Measurements from ENCODE around the gene PEX7.
"Not testable (repeated sequence)": the region's sequence is repeated elsewhere in the genome, so short reads cannot be mapped to it uniquely, and the experiment has no call there.

PEX7 gene

GRCh38 chr6:136787726-136788068 is 34.7 kb upstream of the PEX7 start:
- Histone ChIP-seq H3K9me3 (ENCODE audit: low read depth, low read length) (no peaks in the 10 kb centered on the region), H3K27ac (peak overlapping the region; percentile 76), H3K36me3 (ENCODE audit: insufficient read depth, low read length) (peaks cover 12% of the 10 kb centered on the region), H3K4me3 (peak overlapping the region; percentile 66), H3K9ac (ENCODE audit: insufficient read length) (no peak overlapping the region)
- no peak for DNase-seq (ENCODE audit: low read depth, low spot score)
- TF ChIP-seq EZH2 (IDR thresholded peaks at IDR 0.05) (no peak), POLR2AphosphoS5 (IDR thresholded peaks at IDR 0.05; ENCODE audit: borderline replicate concordance, low read depth, low read length) (no peak), FOXP2 (optimal IDR thresholded peaks at IDR 0.05; ENCODE audit: control extremely low read depth, extremely low read length, insufficient read depth) (no peak)

- no peak for DNase-seq (ENCODE audit: low read depth, low spot score)
- Histone ChIP-seq H3K27ac (peak overlapping the region; percentile 76), H3K36me3 (ENCODE audit: insufficient read depth, low read length) (peaks cover 12% of the 10 kb centered on the region), H3K4me3 (peak overlapping the region; percentile 66), H3K9ac (ENCODE audit: insufficient read length) (no peak overlapping the region), H3K9me3 (ENCODE audit: low read depth, low read length) (no peaks in the 10 kb centered on the region)
- TF ChIP-seq POLR2AphosphoS5 (IDR thresholded peaks at IDR 0.05; ENCODE audit: borderline replicate concordance, low read depth, low read length) (peak; percentile 39; the same call in 1 of the 2 replicates), FOXP2 (optimal IDR thresholded peaks at IDR 0.05; ENCODE audit: control extremely low read depth, extremely low read length, insufficient read depth) (no peak)
These were observed 34.1 kb upstream of the PEX7 start for GRCh38 chr6:136788069-136788902.

GRCh38 chr6:136789440-136789839 is 33.0 kb upstream of the PEX7 start:
- not testable (repeated sequence) for DNase-seq (ENCODE audit: low read depth, low spot score); H3K36me3 ChIP-seq (ENCODE audit: insufficient read depth, low read length); H3K27ac ChIP-seq; H3K9me3 ChIP-seq (ENCODE audit: low read depth, low read length); H3K9ac ChIP-seq (ENCODE audit: insufficient read length)
- peak overlapping the region; percentile 34; the same call in 1 of the 2 replicates for H3K4me3 ChIP-seq

GRCh38 chr6:136790411-136791295 is 31.7 kb upstream of the PEX7 start:
- DNase-seq (ENCODE audit: low read depth, low spot score): no peak
- peak overlapping the region; percentile 100 for H3K4me3 ChIP-seq
- H3K9ac ChIP-seq (ENCODE audit: insufficient read length): peak overlapping the region; percentile 63
- H3K36me3 ChIP-seq (ENCODE audit: insufficient read depth, low read length): peaks cover 4% of the 10 kb centered on the region; the same call in 1 of the 2 replicates
- TF ChIP-seq EZH2 (IDR thresholded peaks at IDR 0.05) (no peak), FOXP2 (optimal IDR thresholded peaks at IDR 0.05; ENCODE audit: control extremely low read depth, extremely low read length, insufficient read depth) (no peak), POLR2AphosphoS5 (IDR thresholded peaks at IDR 0.05; ENCODE audit: borderline replicate concordance, low read depth, low read length) (no peak)
- peak overlapping the region; percentile 29 for H3K27ac ChIP-seq
- no peaks in the 10 kb centered on the region for H3K9me3 ChIP-seq (ENCODE audit: low read depth, low read length)

- peak overlapping the region; percentile 63 for H3K9ac ChIP-seq (ENCODE audit: insufficient read length)
- no peak for DNase-seq (ENCODE audit: low read depth, low spot score)
- H3K4me3 ChIP-seq: peak overlapping the region; percentile 100
- H3K27ac ChIP-seq: peak overlapping the region; percentile 63
- H3K36me3 ChIP-seq (ENCODE audit: insufficient read depth, low read length): peaks cover 4% of the 10 kb centered on the region; the same call in 1 of the 2 replicates
- no peaks in the 10 kb centered on the region for H3K9me3 ChIP-seq (ENCODE audit: low read depth, low read length)
- TF ChIP-seq EZH2 (IDR thresholded peaks at IDR 0.05) (no peak), FOXP2 (optimal IDR thresholded peaks at IDR 0.05; ENCODE audit: control extremely low read depth, extremely low read length, insufficient read depth) (no peak), POLR2AphosphoS5 (IDR thresholded peaks at IDR 0.05; ENCODE audit: borderline replicate concordance, low read depth, low read length) (peak; percentile 48)
These were observed 30.9 kb upstream of the PEX7 start for GRCh38 chr6:136791296-136792094.

- Histone ChIP-seq H3K4me3 (peak overlapping the region; percentile 100), H3K9ac (ENCODE audit: insufficient read length) (peak overlapping the region; percentile 92), H3K27ac (peak overlapping the region; percentile 84; the same call in 1 of the 2 replicates), H3K9me3 (ENCODE audit: low read depth, low read length) (no peaks in the 10 kb centered on the region), H3K36me3 (ENCODE audit: insufficient read depth, low read length) (peaks cover 4% of the 10 kb centered on the region; the same call in 1 of the 2 replicates)
- DNase-seq (ENCODE audit: low read depth, low spot score): no peak
- TF ChIP-seq FOXP2 (optimal IDR thresholded peaks at IDR 0.05; ENCODE audit: control extremely low read depth, extremely low read length, insufficient read depth) (no peak), EZH2 (IDR thresholded peaks at IDR 0.05) (no peak), POLR2AphosphoS5 (IDR thresholded peaks at IDR 0.05; ENCODE audit: borderline replicate concordance, low read depth, low read length) (no peak)
These were observed 30.3 kb upstream of the PEX7 start for GRCh38 chr6:136792095-136792409.

GRCh38 chr6:136792410-136793262 is 29.8 kb upstream of the PEX7 start, which contains the start of gene MAP3K5:
Gene MAP3K5 (minus strand): TSS chr6:136792477. CDS start chr6:136792157, 320 bp downstream.
- H3K4me3 ChIP-seq: peak within 1 kb of the TSS; percentile 100
- peak within 1 kb of the TSS; percentile 84 for H3K27ac ChIP-seq
- H3K9ac ChIP-seq (ENCODE audit: insufficient read length): peak within 1 kb of the TSS; percentile 92
- H3K36me3 ChIP-seq (ENCODE audit: insufficient read depth, low read length): peaks cover 4% of the 10 kb centered on the region; the same call in 1 of the 2 replicates
- no peaks in the 10 kb centered on the region for H3K9me3 ChIP-seq (ENCODE audit: low read depth, low read length)
- no peak for TF ChIP-seq EZH2 (IDR thresholded peaks at IDR 0.05)
- peak; percentile 48 for TF ChIP-seq POLR2AphosphoS5 (IDR thresholded peaks at IDR 0.05; ENCODE audit: borderline replicate concordance, low read depth, low read length)
- TF ChIP-seq FOXP2 (optimal IDR thresholded peaks at IDR 0.05; ENCODE audit: control extremely low read depth, extremely low read length, insufficient read depth): peak; percentile 64
- DNase-seq (ENCODE audit: low read depth, low spot score): no peak

All from SK-N-MC (cell line).